GM19397 (cell line): ENCODE data around the gene CCR7.

Experiments used
- ATAC-seq: cut with Tn5 transposase; IDR thresholded peaks from one replicate; pipeline ENCODE4 v1.9.1; 2021; ENCODE audit warnings: mild to moderate bottlenecking, moderate library complexity; ENCODE audit not compliant: unreplicated experiment

Gene CCR7

DNA sequence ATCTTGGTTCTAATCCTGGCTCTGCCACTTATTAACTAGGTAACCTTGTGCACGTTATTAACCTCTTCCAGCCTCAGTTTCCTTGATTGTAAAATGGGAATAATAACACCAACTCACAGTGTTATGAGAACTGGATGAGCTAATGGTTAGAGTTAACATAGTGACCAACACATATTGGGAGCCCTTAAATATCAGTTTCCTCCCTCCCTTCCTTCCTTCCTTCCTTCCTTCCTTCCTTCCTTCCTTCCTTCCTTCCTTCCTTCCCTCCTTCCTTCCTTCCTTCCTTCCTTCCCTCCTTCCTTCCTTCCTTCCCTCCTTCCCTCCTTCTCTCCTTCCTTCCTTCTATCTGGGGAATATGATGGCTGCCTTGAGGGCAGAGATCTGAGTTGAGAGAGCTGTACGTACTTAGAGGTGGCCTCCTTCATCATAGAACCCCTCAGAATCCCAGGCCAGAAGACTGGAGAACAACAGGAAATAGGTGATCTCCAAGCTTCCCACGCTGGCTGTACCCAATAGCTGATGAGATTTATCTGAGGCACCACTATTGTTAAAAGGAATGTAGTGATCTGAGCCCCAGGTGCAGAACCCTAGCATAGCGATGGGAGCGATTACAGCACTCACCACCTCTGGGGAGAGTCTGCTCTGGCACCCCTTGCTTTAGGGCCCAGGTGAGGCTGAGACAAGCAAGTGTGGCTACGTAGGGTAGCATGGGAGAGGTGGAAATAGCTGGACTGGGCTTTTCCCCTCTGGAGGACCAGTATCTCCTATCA lies 26.2 kb downstream of the CCR7 start:
- ATAC-seq = no peak

DNA sequence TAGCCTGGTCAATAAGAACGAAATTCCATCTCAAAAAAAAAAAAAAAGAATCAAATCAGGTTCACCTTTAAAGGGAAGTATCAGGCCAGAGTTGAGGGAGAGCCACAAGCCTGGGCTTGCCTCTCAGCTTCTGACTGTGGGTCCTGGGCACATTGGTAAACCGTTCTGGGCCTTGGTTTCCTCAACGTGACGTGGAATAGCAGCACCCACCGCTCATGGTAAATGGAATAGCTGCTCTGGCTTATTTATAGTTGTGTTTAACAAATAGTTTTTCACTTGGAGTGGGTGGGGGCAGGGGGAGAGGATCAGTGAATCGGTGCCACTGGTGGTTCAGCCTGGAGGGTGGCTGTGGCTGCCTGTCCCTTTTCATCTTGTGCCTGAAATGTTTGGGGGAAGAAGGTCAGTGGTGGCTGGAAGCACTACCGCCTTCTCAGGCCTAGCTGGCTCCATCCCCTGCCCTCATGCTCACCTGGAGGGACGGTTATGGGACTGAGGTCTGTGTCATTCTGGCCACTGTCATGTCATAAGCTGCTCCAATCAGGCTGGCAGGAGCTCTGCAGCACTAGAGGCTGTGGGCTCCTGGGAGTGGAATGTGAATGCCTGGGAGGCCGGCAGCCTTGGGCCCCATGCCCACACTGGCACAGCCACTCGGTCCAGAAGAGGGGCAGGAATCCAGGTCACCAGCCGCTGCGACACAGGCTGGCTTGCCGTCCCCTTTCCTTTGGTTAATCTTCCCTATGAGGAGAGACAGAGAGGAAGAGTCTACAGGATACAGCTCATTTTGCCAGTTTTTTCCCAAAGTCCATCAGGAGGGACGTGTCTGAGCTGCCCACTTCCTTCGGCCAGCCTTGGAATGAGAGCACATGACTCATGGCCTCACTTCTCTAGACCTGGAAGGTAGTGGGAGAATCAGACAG lies 27.0 kb downstream of the CCR7 start:
- ATAC-seq = no peak

DNA sequence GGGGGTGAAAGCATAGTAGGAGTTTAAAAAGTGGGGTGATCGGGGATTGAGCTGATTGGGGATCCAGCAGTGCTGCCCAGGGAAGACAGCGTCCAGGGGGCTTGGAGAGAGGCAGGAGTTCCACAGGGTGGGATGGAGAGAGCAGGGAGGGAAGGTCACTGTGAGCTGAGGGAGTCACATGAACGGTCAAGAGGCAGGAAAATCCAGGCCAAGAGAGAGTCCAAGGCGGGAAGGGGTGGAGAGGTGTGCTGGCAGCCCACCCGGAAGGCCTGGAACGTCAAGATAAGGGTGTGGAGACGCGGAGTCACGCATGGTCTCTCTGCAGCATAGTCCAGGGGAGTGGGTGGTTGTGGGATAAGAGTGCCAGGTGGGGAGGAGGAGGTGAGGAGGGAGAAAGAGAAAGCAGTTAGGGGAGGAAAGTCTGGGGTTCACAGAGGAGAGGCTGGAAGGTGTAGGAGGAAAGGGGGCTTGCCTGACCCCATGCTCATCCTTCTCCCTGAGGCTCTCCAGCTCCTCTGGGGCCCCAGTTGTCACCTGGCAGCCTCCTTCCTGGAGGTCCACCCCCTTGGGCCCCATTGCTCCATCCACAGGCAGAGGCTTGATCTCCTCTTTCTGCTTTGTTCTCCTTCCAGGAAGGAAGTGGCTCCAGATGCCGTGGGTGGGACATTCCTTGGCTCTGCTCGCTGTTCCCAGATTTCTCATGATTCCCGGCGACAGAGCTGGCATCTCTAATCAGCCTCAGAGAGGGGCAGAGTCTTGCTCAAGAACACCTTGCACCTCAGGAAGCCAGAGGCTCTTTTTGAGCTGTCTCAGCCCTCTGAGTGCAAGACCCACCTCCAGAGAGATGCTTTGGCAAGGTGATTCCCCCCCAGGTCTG lies 28.7 kb downstream of the CCR7 start:
- no peak for ATAC-seq

DNA sequence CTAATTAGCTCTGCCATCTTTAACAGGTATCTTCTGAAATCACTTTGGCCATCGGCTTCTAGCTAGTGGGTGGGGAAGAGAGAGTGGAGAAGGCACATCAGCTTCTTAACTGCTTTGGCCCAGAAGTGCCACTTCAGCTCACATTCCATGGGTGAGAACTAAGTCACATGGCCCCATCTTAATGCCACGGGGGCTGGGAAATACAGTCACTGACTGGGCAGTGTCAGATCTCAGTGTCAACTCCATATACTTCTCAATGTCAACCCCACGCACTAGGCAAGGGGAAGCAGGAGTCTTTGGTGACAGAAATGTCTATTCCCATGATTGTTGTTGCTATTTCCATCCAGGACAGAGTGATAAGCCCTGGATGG lies 29.4 kb downstream of the CCR7 start:
- ATAC-seq = no peak

DNA sequence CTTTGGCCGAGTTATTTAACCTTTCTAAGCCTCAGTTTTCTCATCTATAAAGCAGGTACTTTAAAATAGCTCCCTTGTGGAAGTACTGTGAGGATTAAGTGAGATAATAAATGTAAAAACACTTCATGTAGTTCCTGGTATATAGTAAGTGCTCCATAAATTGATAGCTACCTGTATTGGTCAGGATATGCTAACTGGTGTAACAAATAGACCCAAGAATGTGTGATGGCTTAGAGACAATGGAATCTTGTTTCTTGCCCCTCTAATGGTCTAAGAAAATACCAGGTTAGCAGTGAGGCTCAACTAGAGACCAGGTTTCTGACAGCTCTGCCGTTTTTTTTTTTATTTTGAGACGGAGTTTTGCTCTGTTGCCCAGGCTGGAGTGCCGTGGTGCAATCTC lies 29.8 kb downstream of the CCR7 start:
- no peak for ATAC-seq

DNA sequence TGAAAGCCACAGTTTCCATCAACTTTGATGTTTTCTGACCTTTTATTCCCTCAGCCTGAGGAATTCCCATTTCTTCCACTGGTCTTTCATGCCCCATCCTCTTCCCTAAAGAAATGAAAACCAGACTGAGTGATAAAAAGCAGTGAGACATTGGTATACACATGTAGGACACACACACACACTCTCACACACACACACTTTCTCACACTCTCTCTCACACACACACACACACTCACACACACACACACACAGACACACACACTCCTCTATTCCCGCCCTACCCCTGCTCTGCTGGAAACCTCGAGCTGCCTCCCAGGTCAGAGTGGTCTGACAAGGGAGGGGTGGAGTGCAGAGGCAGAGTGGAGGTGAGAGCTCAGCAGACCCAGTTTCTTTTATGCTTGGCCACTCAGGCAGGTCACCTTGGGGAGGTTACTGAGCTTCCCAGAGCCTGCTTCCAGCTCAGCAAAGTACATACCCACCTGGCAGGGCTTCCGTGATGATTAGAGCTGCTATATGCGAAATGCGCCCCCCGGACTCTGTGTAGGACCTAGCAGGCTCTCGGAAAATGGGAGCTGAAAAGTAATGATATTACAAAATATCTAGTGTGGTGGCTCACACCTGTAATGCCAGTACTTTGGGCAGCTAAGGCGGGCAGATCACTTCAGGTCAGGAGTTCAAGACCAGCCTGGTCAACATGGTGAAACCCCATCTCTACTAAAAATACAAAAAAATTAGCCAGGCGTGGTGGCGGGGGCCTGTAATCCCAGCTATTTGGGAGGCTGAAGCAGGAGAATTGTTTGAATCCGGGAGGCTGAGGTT lies 30.7 kb downstream of the CCR7 start:
- no peak for ATAC-seq

DNA sequence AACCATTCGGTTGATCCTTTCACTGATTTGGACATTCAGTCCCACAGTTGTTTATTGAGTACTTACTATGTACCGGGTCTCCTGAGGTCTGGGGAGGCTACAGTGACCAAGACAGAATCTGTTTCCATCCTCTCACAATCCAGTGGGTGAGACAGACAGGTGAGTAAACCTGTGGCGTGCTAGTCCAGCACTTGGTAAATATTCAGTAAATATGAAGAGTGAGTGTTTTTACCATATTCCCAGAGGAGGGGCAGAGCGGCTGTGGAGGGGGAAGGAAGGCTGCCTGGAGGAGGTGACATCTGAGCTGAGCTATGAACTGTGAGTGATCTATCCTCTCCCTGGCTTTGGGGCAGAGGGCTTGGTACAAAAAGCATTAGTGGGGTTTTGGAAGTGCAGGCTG lies 31.4 kb downstream of the CCR7 start:
- ATAC-seq = no peak

DNA sequence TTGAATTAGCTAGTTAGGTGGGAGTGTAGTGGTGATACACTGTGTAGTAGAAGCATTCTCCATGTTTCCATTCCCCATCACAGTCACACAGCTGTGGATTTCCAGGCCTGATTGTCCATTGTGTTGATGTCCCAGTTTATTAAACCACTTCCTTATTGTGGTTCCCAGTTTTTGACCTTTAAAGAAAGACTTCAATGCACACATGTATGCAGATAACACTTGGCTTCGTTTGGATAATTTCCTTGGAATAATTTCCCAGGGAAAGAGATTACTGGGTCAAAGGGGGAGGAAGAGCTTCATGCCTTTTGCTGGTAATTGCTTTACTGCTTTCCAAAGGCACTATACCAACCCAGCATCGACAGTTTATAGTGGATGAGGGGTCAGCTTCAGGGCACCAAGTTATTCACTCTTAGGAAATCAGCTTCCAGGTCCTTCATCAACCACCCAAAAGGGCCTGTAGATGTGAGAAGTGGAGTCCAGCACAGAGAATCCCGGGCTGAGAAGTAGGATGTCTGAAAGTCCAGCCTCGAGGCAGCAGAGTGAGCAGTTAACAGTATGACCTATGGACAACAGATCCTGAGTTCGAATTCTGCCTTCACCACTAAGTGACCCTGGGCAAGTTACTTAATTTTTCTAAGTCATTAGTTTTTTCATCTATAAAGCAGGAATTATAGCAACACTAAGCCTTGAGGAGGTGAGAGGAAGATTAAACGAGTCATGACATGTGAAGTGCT lies 32.6 kb downstream of the CCR7 start:
- no peak for ATAC-seq

DNA sequence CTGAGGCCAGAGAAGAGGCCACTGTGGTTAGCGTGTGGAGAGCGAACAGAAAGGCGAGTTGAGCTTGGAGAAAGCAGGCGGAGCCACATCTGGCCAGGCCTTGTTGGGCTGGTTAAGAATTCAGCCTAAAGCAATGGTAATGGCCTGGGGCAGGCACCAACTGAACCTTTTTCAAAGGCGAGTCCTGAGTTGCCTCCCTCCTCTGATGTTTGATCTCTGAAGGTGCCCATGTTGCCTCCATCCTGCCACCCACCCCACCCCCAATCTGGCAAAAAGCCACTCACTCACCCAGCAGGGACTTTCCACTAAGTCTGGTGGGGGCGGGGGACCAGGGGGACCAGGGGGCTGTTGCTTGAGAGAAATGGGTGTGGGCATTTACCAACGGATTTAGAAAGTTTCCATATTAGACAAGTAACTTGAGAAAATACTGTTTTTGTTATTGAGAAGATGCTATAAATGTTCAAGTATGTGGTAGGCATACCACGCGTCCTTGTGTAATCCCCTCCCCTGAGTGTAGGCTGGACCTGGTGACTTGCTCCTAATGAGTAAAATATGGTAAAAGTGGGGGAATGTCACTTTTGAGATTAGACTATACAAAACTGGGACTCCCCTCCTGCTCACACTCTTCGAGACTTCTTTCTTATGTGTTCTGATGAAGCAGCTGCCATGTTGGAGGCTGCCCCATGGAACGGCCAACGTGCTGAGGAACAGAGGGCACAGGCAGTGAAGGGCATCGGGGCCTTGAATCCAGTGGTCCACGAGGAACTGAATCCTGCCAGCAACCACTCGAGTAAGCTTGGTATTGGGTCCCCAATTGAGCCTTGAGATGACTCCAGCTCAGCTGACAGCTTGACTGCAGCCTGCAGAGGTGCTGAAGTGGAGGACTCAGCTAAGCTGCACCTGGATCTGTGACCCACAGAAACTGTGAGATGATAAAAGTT lies 34.0 kb downstream of the CCR7 start:
- ATAC-seq = no peak

DNA sequence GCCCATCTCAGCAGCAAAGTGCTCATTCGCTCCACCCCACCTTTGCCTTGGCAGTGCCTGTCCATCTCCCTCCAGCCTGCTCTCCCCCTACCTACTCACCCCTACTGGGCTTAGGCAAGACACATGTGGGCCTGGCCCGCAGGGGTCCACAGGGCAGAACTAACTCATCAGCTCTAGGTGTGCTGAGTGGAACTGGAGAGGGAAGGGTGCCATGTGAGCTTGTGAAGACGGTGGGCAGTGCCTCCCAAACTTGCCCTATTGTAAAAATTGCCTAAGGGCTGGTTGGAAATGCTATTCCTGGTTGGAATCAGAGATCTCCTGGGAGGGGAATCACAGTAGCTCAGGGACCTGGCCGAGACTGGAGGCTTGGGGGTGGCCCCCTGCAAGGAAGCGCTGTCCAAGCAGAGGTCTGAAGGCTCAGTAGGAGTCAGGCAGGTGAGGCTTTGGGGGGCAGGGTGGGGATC lies 34.7 kb downstream of the CCR7 start:
- ATAC-seq = no peak

DNA sequence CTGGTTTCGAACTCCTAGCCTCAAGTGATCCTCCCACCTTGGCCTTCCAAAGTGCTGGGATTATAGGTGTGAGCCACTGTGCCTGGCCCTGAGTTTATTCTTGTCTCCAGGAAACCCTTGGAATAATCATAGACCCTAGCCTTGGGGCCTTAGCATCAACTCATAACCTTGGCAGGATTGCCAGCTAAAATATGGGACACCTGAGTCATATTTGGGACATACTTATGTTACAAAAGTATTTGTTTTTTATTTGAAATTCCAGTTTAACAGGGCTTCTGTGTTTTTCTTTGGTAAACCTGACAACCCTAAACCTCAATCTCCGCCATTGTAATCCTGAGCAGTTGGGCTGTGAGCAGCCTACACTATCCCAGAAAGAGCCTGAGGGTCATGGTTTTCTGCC lies 35.3 kb downstream of the CCR7 start:
- ATAC-seq = no peak

DNA sequence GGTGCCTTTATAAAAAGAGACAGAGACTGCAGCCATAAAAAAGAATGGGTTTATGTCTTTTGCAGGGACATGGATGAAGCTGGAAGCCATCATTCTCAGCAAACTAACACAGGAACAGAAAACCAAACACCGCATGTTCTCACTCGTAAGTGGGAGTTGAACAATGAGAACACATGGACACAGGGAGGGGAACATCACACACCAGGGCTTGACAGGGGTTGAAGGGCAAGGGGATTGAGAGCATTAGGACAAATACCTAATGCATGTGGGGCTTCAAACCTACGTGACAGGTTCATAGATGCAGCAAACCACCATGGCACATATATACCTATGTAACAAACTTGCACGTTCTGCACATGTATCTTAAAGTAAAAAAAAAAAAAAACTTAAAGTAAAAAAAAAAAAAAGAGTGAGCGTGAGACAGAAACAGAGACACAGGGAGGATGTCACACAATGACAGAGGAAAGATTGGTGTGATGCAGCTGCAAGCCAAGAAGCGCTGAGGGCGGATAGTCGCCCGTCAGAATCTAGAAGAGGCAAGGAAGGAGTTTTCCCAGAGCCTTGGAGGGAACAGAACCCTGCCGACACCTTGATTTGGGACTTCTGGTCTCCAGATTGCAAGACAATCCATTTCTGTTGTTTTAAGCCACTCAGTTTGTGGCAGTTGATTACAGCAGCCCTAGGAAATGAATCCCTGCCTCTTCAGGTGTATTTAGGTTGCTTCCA lies 36.4 kb downstream of the CCR7 start:
- ATAC-seq = no peak

DNA sequence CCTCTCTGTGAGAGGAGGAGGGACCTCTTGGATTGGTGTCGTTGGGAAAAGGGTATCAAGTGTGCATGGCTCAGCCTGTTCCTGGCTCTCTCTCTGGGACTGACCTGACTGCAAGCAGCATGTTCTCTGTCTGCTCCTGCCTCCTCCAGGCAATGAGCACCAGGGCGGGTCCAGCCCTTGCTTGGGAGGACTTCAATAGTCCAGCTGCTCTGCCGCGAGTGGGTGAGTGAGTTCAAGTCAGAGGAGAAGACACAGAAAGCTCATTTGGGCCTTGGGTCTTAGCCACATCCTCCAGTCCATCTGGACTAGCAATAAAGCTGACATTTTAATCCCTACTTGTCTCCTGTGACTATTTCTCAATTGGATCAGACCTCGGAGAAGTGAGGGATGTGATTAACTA lies 38.6 kb downstream of the CCR7 start:
- ATAC-seq = no peak

DNA sequence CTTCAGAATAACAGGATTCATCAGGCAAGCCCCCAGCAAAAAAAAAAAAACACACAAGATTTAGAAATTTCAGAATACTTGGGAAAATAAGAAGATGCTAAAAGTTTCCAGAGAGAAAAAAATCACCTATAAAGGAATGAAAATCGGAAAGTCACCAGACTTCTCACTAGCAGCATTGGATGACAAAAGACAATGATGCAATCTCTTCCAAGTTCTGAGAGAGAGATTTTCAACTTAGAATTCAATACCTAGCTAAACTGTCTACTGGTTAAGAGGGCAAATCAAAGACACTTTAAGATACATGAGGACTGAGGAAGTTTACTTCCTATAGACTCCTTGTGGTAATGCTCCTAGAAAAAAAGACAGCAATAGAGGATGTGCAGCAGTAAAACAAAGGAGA lies 40.0 kb downstream of the CCR7 start:
- ATAC-seq = no peak

DNA sequence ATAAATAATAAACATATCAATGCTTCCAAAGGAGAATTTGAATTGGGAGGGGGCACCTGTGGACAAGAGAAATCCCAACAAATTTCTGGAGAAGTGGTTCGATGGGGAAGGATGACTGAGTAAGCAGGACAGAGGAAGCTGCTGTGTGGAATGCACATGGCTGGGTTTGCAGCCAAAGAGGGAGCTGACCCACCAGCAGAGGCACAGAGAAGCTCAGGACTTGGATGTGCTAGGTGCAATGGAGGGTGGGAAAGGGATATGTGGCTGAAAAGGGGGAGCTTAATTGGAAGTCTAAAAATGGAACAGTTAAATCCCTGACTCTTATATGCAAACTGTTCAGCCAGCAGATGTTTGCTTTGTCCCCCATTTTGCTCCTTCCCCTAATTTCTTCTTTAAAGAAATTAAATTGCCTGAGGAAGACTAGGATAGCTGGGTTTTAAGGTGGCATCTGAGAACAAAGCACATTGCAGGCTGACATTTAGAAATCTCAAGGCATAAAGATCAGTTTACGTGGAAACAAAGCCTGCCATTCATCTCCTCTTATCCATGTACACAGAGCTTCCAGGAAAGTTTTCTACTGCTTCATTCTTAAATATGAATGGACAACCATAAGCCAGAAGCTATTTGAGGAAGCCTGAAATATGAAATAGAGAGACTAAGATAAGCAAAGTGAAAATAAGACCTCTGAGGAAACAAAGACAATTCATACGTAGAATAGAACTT lies 40.9 kb downstream of the CCR7 start:
- no peak for ATAC-seq

DNA sequence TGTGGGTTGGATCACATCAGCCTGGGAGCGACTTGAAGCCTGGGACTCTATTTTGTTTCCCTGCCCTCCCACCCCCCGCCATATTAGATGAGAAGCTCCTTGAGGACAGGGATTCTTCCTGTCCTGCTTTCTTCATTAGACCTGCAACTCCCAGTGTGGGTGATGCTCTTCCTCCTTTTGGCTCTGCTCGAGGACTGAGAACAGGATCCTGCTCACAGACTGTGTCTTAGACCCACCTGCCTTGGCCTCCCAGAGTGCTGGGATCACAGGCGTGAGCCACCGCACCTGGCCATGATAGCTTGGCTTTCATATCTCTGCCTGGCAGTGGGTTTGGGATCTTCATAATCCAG lies 42.3 kb downstream of the CCR7 start:
- ATAC-seq = no peak

DNA sequence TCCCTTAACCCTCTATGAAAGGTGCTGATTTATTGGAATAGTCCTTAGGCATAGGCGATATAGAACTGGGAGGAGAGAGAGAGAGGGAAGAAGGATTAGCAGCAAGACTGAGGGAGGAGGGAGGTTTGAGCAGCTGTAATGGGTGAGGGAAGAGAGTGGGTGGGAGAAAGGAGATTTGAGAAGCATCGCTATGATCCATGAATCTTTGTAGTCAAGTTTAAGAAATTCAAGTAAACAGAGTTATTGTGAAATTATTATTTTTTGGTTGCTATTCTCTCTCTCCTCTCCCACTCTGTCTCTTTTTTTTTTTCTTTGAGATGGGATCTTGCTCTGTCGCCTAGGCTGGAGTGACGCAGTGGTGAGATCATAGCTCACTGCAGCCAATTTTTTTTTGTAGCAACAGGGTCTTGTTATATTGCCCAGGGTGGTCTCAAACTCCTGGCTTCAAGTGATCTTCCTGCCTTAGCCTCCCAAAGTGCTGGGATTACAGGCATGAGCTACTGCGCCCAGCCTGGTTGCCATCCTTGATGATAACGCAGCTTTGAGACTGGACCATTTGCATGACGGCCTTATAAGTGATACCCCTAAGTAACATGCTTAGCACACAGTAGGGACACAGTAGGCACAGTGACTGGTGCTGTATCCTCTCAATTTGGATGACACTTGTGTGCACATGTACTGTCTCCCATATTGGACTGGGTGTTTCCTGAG lies 42.9 kb downstream of the CCR7 start:
- no peak for ATAC-seq
